IMR-90 (cell line): Measurements from ENCODE around the gene DSCAM. TPM values are rescaled to one million over a fixed set of nuclear protein-coding genes. Genes with fewer than 3 reads are reported as not detected.

Source experiments
- ATAC-seq: fragments of 200-7000 bp; cut with Tn5 transposase; 2 replicates; pipeline ENCODE4 v1.9.1; 2020; ENCODE audit warnings: low read depth, mild to moderate bottlenecking, moderate library complexity
- BruUV-seq: library from RNA; stranded (reverse); fragments of 400-500 nt; replicated peaks from 2 replicates; lab custom pipeline; 2021; lab: Mats Ljungman, UMichigan
- CTCF ChIA-PET: fragments of 300-600 bp; formaldehyde crosslinking; extraction: SDS; loops from one replicate; lab custom pipeline; 2021; ENCODE audit warnings: antibody characterized with exemption; lab: Yijun Ruan, JAX
- POLR2A ChIA-PET: fragments of 300-600 bp; sonication (Branson Sonifier 250); formaldehyde crosslinking; loops from one replicate; lab custom pipeline; 2022; ENCODE audit warnings: antibody characterized with exemption; ENCODE audit not compliant: unreplicated experiment; lab: Charles Lee
- DNase-seq: peaks from one replicate; pipeline ENCODE4 v3.0.0; 2013
- H2AFZ ChIP-seq: replicated peaks from 2 replicates; pipeline ENCODE3; 2013; ENCODE audit warnings: low read length, mild to moderate bottlenecking; ENCODE audit not compliant: poor library complexity
- H2AK5ac ChIP-seq: 2 replicates; pipeline ENCODE4 v1.6.1; 2013; ENCODE audit warnings: low read depth, low read length, inconsistent platforms
- H2AK9ac ChIP-seq: replicated peaks from 2 replicates; pipeline ENCODE3; 2013; ENCODE audit warnings: mild to moderate bottlenecking, low read depth, low read length, moderate library complexity; ENCODE audit not compliant: poor library complexity
- H2BK120ac ChIP-seq: 2 replicates; pipeline ENCODE4 v1.6.1; 2013; ENCODE audit warnings: low read depth, low read length, inconsistent platforms
- H2BK15ac ChIP-seq: 3 replicates; pipeline ENCODE4 v1.6.1; 2013; ENCODE audit warnings: low read depth, low read length, inconsistent platforms
- H2BK20ac ChIP-seq: 2 replicates; pipeline ENCODE4 v1.6.1; 2013; ENCODE audit warnings: low read depth, mild to moderate bottlenecking, inconsistent platforms, low read length, moderate library complexity
- H2BK5ac ChIP-seq: 2 replicates; pipeline ENCODE4 v1.6.1; 2013; ENCODE audit warnings: mild to moderate bottlenecking, low read depth, low read length, inconsistent platforms; ENCODE audit not compliant: poor library complexity, severe bottlenecking
- H3K14ac ChIP-seq: replicated peaks from 2 replicates; pipeline ENCODE4 v1.6.1; 2013; ENCODE audit warnings: low read depth, low read length, inconsistent platforms
- H3K18ac ChIP-seq: 2 replicates; pipeline ENCODE4 v1.6.1; 2013; ENCODE audit warnings: low read depth, low read length, control low read depth
- H3K23ac ChIP-seq: 2 replicates; pipeline ENCODE4 v1.6.1; 2013; ENCODE audit warnings: low read depth, low read length, inconsistent platforms
- H3K27ac ChIP-seq: 2 replicates; pipeline ENCODE4 v1.5.1; 2013; ENCODE audit warnings: mild to moderate bottlenecking, control low read depth, low read length; ENCODE audit not compliant: insufficient read depth
- H3K27me3 ChIP-seq: 2 replicates; pipeline ENCODE4 v1.6.1; 2013; ENCODE audit warnings: low read length; ENCODE audit not compliant: control insufficient read depth, insufficient read depth
- H3K36me3 ChIP-seq: 2 replicates; pipeline ENCODE4 v1.6.1; 2013; ENCODE audit warnings: low read length, mixed read lengths; ENCODE audit not compliant: control insufficient read depth, insufficient read depth
- H3K4ac ChIP-seq: 2 replicates; pipeline ENCODE4 v1.6.1; 2013; ENCODE audit warnings: low read depth, low read length, inconsistent platforms
- H3K4me1 ChIP-seq: 2 replicates; pipeline ENCODE4 v1.6.1; 2013; ENCODE audit warnings: low read length, mixed read lengths; ENCODE audit not compliant: control insufficient read depth, insufficient read depth
- H3K4me2 ChIP-seq: 2 replicates; pipeline ENCODE4 v1.6.1; 2013; ENCODE audit warnings: low read depth, mild to moderate bottlenecking, control low read depth, low read length, moderate library complexity
- H3K4me3 ChIP-seq: 2 replicates; pipeline ENCODE4 v1.5.1; 2013; ENCODE audit warnings: low read depth, mild to moderate bottlenecking, control low read depth, low read length, moderate library complexity; ENCODE audit not compliant: insufficient read depth
- H3K56ac ChIP-seq: 2 replicates; pipeline ENCODE4 v1.6.1; 2013; ENCODE audit warnings: low read length, inconsistent platforms; ENCODE audit not compliant: insufficient read depth; ENCODE audit errors: extremely low read depth
- H3K79me1 ChIP-seq, 2 experiments: 2 replicates each; pipeline ENCODE4 v1.6.1; 2013; ENCODE audit warnings: low read length in 2 of 2, inconsistent platforms in 1 of 2, low read depth in 1 of 2
- H3K9ac ChIP-seq: 2 replicates; pipeline ENCODE4 v1.6.1; 2013; ENCODE audit warnings: low read depth, low read length, control low read depth
- H3K9me1 ChIP-seq: 2 replicates; pipeline ENCODE4 v1.6.1; 2013; ENCODE audit warnings: low read length, inconsistent platforms; ENCODE audit not compliant: insufficient read depth
- H3K9me3 ChIP-seq: 2 replicates; pipeline ENCODE4 v1.6.1; 2013; ENCODE audit warnings: low read length; ENCODE audit not compliant: control insufficient read depth, insufficient read depth
- H4K20me1 ChIP-seq: 2 replicates; pipeline ENCODE4 v1.6.1; 2013; ENCODE audit warnings: low read length, inconsistent platforms; ENCODE audit not compliant: insufficient read depth
- H4K5ac ChIP-seq: 2 replicates; pipeline ENCODE4 v1.6.1; 2013; ENCODE audit warnings: mild to moderate bottlenecking, low read depth, low read length, control low read depth
- H4K8ac ChIP-seq, 2 experiments: 2 replicates each; pipeline ENCODE4 v1.6.1; 2013; ENCODE audit warnings: low read depth in 2 of 2, low read length in 2 of 2, control low read depth in 1 of 2, inconsistent platforms in 1 of 2
- H4K91ac ChIP-seq: 2 replicates; pipeline ENCODE4 v1.6.1; 2013; ENCODE audit warnings: low read depth, low read length, inconsistent platforms; ENCODE audit not compliant: insufficient read depth
- BHLHE40 ChIP-seq: fragments of 150-350 bp; IDR thresholded peaks from 2 replicates; pipeline ENCODE4 v1.6.1; 2016; ENCODE audit warnings: mild to moderate bottlenecking, low read depth, low read length
- CEBPB ChIP-seq: IDR thresholded peaks from 2 replicates; pipeline ENCODE4 v1.6.1; 2012; ENCODE audit warnings: low read depth, low read length, improper control_type of control experiment
- FOS ChIP-seq: fragments of 150-350 bp; IDR thresholded peaks from 2 replicates; pipeline ENCODE4 v1.6.1; 2016; ENCODE audit warnings: low read depth, low read length
- MXI1 ChIP-seq: IDR thresholded peaks from 2 replicates; pipeline ENCODE4 v1.6.1; 2012; ENCODE audit warnings: low read depth, mild to moderate bottlenecking, low read length, moderate library complexity, borderline replicate concordance
- NFE2L2 ChIP-seq: fragments of 150-350 bp; IDR thresholded peaks from 2 replicates; pipeline ENCODE4 v1.6.1; 2016; ENCODE audit warnings: low read depth, mild to moderate bottlenecking, low read length
- POLR2A ChIP-seq: IDR thresholded peaks from 2 replicates; pipeline ENCODE4 v1.6.1; 2012; ENCODE audit warnings: mild to moderate bottlenecking, low read depth, low read length
- RAD21 ChIP-seq: IDR thresholded peaks from 2 replicates; pipeline ENCODE4 v1.6.1; 2012; ENCODE audit warnings: low read length, improper control_type of control experiment
- RCOR1 ChIP-seq: IDR thresholded peaks from 2 replicates; pipeline ENCODE4 v1.6.1; 2012; ENCODE audit warnings: mild to moderate bottlenecking, low read length, improper control_type of control experiment; ENCODE audit not compliant: insufficient replicate concordance
- RFX5 ChIP-seq: IDR thresholded peaks from 2 replicates; pipeline ENCODE4 v1.8.0; 2012; ENCODE audit warnings: low read depth, mild to moderate bottlenecking, low read length, moderate library complexity
- WGBS, 2 experiments: methylation state at CpG; one replicate each; pipeline versions ENCODE4 v1.1.5 to v1.1.7; 2013; ENCODE audit warnings: missing lambda C conversion rate in 2 of 2; ENCODE audit not compliant: insufficient read length in 1 of 2; ENCODE audit errors: extremely low coverage in 2 of 2; 5-methylcytosine and 5-hydroxymethylcytosine counted together
- dilution Hi-C: fragments of 300-500 bp; cut with HindIII; formaldehyde crosslinking; loops from one replicate; pipeline ENCODE4 v1.14.3; 2018; ENCODE audit warnings: low sequenced_read_pairs; ENCODE audit not compliant: unreplicated experiment
- in situ Hi-C: fragments of 300-500 bp; cut with MboI; formaldehyde crosslinking; loops from 3 replicates; pipeline ENCODE4 v1.14.3; 2019; ENCODE audit warnings: low sequenced_read_pairs, inconsistent platforms, mixed read lengths
- intact Hi-C: fragments of 100-400 bp; cut with micrococcal nuclease; formaldehyde crosslinking; loops from 2 replicates; pipeline ENCODE4 v1.10.0; 2022
- polyA plus RNA-seq, 3 experiments: library from polyadenylated mRNA; depleted of rRNA; stranded (reverse); fragments of >200 nt; gene quantifications; 2 replicates each; pipeline ENCODE4 v1.2.3, GENCODE V29; 2012; ENCODE audit warnings: low replicate concordance in 1 of 3
- total RNA-seq: library from RNA; depleted of rRNA; stranded (reverse); fragments of >200 nt; gene quantifications from 2 replicates; pipeline ENCODE4 v1.2.3, GENCODE V29; 2012
- TF ChIP-seq, protein P1 (sequence below): fragments of 150-350 bp; IDR thresholded peaks from 2 replicates; pipeline ENCODE4 v1.6.1; 2016; ENCODE audit warnings: low read depth, mild to moderate bottlenecking, low read length, moderate library complexity, borderline replicate concordance
- TF ChIP-seq, protein P2 (sequence below): fragments of 150-350 bp; IDR thresholded peaks from 2 replicates; pipeline ENCODE4 v1.6.1; 2017; ENCODE audit warnings: mild to moderate bottlenecking, antibody characterized with exemption, low read length, low read depth

DSCAM gene
- total and polyA plus RNA-seq, 2 of the 4 experiments (the other 2 are of a cell fraction), result under 0.01 to 0.02 TPM

DNA sequence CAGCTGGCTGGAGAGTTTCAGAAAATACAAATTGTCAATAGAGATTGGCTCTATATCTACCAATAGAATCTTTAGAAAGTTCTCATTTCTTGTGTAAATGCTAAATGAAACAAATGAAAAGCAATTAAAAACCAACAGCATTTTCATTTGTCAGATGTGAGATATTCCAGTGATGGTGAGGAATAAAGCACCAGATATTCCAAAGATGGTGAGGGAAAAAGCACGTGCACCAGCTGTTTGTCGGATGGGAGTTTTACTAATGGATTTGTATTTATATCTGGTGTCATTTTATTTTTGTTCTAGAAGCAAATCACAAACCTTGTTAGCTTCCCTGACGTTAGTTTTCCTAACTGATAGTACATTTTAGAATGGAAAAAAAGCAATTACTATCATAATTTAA lies 790.9 kb downstream of the DSCAM start:
- Histone ChIP-seq H3K4me2 (no peak overlapping the region), H3K27ac (no peak overlapping the region), H4K20me1 (no peaks in the 10 kb centered on the region), H2AFZ (no peak overlapping the region), H2BK20ac (no peak overlapping the region), H3K9me3 (peaks cover 20% of the 10 kb centered on the region), H3K4me3 (no peak overlapping the region), H2BK120ac (no peak overlapping the region), H3K14ac (no peak overlapping the region), H3K4me1 (no peaks in the 10 kb centered on the region), H3K23ac (no peak overlapping the region), H3K79me1 (no peaks in the 10 kb centered on the region), H4K8ac (no peak overlapping the region), H3K9ac (no peak overlapping the region), H3K18ac (no peak overlapping the region), H3K9me1 (no peaks in the 10 kb centered on the region), H2BK5ac (no peak overlapping the region), H4K5ac (no peak overlapping the region), H3K4ac (no peak overlapping the region), H3K36me3 (no peaks in the 10 kb centered on the region), H2AK9ac (no peak overlapping the region), H2AK5ac (no peak overlapping the region), H3K56ac (no peak overlapping the region), H3K27me3 (no peaks in the 10 kb centered on the region), H4K91ac (no peak overlapping the region), H2BK15ac (no peak overlapping the region)
- dilution Hi-C loops, result no loop called here
- no CpG with 5 or more reads among the region's 3 CpGs for WGBS, 2 experiments
- POLR2A ChIA-PET, result no interaction called here
- DNase-seq, result no peak
- no peak for ATAC-seq
- in situ Hi-C loops, result no loop called here
- intact Hi-C loops, result no loop called here
- CTCF ChIA-PET, result no interaction called here
- no peak for TF ChIP-seq RAD21
- no peak for TF ChIP-seq MXI1
- TF ChIP-seq, protein P1, sequence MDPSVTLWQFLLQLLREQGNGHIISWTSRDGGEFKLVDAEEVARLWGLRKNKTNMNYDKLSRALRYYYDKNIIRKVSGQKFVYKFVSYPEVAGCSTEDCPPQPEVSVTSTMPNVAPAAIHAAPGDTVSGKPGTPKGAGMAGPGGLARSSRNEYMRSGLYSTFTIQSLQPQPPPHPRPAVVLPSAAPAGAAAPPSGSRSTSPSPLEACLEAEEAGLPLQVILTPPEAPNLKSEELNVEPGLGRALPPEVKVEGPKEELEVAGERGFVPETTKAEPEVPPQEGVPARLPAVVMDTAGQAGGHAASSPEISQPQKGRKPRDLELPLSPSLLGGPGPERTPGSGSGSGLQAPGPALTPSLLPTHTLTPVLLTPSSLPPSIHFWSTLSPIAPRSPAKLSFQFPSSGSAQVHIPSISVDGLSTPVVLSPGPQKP, result no peak
- TF ChIP-seq, protein P2, sequence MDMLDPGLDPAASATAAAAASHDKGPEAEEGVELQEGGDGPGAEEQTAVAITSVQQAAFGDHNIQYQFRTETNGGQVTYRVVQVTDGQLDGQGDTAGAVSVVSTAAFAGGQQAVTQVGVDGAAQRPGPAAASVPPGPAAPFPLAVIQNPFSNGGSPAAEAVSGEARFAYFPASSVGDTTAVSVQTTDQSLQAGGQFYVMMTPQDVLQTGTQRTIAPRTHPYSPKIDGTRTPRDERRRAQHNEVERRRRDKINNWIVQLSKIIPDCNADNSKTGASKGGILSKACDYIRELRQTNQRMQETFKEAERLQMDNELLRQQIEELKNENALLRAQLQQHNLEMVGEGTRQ, result no peak
- no peak for TF ChIP-seq BHLHE40
- TF ChIP-seq FOS, result no peak
- TF ChIP-seq POLR2A, result no peak
- TF ChIP-seq NFE2L2, result no peak
- no peak for TF ChIP-seq CEBPB
- TF ChIP-seq RCOR1, result no peak
- no peak for TF ChIP-seq RFX5
- BruUV-seq, result no TSS peak
